NCI-H446 treated with DMSO at 0.1 percent for 48 hours (cell line): ENCODE measurements around the gene TMED6.
"Not testable (repeated sequence)": the region's sequence is repeated elsewhere in the genome, so short reads cannot be mapped to it uniquely, and the experiment has no call there.

ENCODE experiments used
- DNase-seq: peaks from one replicate; lab custom pipeline; 2025; lab: John Stamatoyannopoulos, UW

Gene TMED6

GRCh38 chr16:69301861-69302260 lies 49.7 kb downstream of the TMED6 start:
- no peak for DNase-seq

- no peak for DNase-seq
Observed at GRCh38 chr16:69301187-69301586, 50.4 kb downstream of the TMED6 start.

- DNase-seq, result no peak
Observed at GRCh38 chr16:69298261-69298660, 53.3 kb downstream of the TMED6 start.

GRCh38 chr16:69296771-69297170 lies 54.8 kb downstream of the TMED6 start:
- not testable (repeated sequence) for DNase-seq

GRCh38 chr16:69294051-69294450 lies 57.5 kb downstream of the TMED6 start:
- DNase-seq, result no peak

- no peak for DNase-seq
Observed at GRCh38 chr16:69293401-69293800, 58.2 kb downstream of the TMED6 start.
